Embryonic facial prominence (tissue), 1 donor: Measurements from ENCODE around the gene LRP5.

Experiments used
- DNase-seq: peaks from one replicate; pipeline ENCODE4 v3.0.0-alpha.2; 2016; ENCODE audit errors: extremely low spot score

LRP5 gene

GRCh38 chr11:68346462-68346790 is 34.0 kb downstream of the LRP5 start:
- no peak for DNase-seq

- no peak for DNase-seq
Observed at GRCh38 chr11:68347345-68347744, 35.0 kb downstream of the LRP5 start.

GRCh38 chr11:68347841-68348240 is 35.5 kb downstream of the LRP5 start:
- no peak for DNase-seq

- DNase-seq, result no peak
Observed at GRCh38 chr11:68349461-68350249, 37.3 kb downstream of the LRP5 start.

- no peak for DNase-seq
Observed at GRCh38 chr11:68350759-68351449, 38.5 kb downstream of the LRP5 start.

- DNase-seq, result no peak
Observed at GRCh38 chr11:68351450-68352275, 39.3 kb downstream of the LRP5 start.

- no peak for DNase-seq
Observed at GRCh38 chr11:68352591-68352990, 40.2 kb downstream of the LRP5 start.

- DNase-seq, result no peak
Observed at GRCh38 chr11:68353118-68353517, 40.7 kb downstream of the LRP5 start.

GRCh38 chr11:68353669-68354068 is 41.3 kb downstream of the LRP5 start:
- no peak for DNase-seq

- peak; percentile 55 for DNase-seq
Observed at GRCh38 chr11:68354148-68354872, 41.9 kb downstream of the LRP5 start.

GRCh38 chr11:68355471-68355870 is 43.1 kb downstream of the LRP5 start:
- no peak for DNase-seq

- no peak for DNase-seq
Observed at GRCh38 chr11:68357568-68357967, 45.2 kb downstream of the LRP5 start.

GRCh38 chr11:68358416-68358815 is 46.0 kb downstream of the LRP5 start:
- DNase-seq, result no peak

GRCh38 chr11:68361702-68362101 is 49.3 kb downstream of the LRP5 start:
- no peak for DNase-seq

- no peak for DNase-seq
Observed at GRCh38 chr11:68362801-68363379, 50.5 kb downstream of the LRP5 start.

- DNase-seq, result no peak
Observed at GRCh38 chr11:68363776-68364175, 51.4 kb downstream of the LRP5 start.

- no peak for DNase-seq
Observed at GRCh38 chr11:68364581-68364980, 52.2 kb downstream of the LRP5 start.

- no peak for DNase-seq
Observed at GRCh38 chr11:68365943-68366435, 53.6 kb downstream of the LRP5 start.

- DNase-seq, result no peak
Observed at GRCh38 chr11:68367252-68367651, 54.9 kb downstream of the LRP5 start.

- DNase-seq, result no peak
Observed at GRCh38 chr11:68369756-68370155, 57.4 kb downstream of the LRP5 start.
